ENCODE data around the gene TAL1.

GRCh38 chr1:47223174-47223920 is 8.7 kb downstream of the TAL1 start:
- TF ChIP-seq CTCF (IDR thresholded peaks at IDR 0.05; ENCODE audit: low read length): no peak
- no peak for TF ChIP-seq EZH2 (optimal IDR thresholded peaks at IDR 0.05; ENCODE audit: low read depth, low read length)
- TF ChIP-seq EZH2phosphoT487 (IDR thresholded peaks at IDR 0.05; ENCODE audit: low read length): no peak

All from MM.1S (cell line).